ENCODE measurements around the gene HOXA6.

The HOXA6 gene

GRCh38 chr7:27137640-27138315 is 9.8 kb downstream of the HOXA6 start:
- DNase-seq: no peak

GRCh38 chr7:27134392-27134791 is 13.2 kb downstream of the HOXA6 start:
- DNase-seq: no peak

DNA sequence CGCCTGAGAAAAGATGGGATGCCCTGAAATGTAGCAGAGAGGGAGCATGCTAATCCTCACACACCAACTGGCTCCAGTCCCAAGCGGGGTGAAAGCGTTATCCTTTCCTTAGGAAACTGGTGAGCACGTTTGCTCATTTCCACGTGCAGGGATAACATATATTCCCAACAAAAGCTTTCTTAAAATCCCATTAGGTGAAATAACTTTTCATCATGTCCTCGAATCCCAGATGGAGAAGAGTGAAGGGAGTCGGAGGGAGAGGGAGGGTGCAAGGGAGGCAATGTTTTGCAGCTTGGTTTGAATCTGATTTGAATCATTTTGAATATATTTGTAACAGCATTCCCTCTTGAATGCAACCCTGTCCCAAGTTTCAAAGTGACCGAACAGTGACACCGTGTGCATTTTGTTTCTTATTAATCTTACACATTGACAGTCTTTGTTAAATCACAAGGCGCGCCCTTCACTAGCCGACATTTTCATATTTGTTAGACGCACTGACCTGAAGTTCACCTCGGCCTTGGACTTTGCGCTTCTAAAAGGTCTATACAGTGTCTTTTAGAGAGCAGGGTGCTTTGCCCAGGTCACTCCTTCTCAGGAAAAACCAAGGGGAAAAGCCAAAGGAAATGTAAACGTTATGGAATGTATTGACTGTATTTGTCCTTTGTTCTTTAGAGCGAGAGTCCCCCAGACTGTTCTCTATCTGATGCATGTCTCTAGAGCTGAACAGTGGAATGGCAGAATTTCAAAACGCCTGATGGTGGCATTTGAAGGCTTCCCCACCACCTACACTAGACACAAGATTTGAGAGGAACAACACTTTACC is 14.0 kb downstream of the HOXA6 start:
- DNase-seq: no peak

- no peak for DNase-seq
These were observed 14.6 kb downstream of the HOXA6 start for GRCh38 chr7:27132978-27133377.

GRCh38 chr7:27132214-27132613 is 15.4 kb downstream of the HOXA6 start:
- no peak for DNase-seq

DNA sequence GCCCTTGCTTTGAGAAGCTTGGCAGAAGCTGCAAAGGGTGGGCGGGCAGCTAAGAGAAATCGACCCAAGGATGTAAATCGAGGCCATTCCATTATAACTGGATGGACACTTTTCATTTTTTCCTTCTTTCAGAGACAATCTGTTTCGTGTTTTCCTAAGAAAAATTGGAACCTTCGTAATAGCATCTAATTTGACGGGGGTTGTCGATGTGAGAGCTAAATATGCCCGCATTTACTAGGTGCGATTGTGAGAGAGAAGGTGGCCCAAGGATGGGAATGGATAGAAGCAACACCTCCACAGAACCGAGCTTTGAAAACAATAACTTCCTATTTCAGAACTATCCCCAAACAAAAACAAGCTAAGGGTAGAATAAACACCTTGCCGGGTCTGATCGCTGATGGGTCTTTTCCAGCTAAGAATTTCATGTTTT is 16.2 kb downstream of the HOXA6 start:
- DNase-seq: no peak

DNA sequence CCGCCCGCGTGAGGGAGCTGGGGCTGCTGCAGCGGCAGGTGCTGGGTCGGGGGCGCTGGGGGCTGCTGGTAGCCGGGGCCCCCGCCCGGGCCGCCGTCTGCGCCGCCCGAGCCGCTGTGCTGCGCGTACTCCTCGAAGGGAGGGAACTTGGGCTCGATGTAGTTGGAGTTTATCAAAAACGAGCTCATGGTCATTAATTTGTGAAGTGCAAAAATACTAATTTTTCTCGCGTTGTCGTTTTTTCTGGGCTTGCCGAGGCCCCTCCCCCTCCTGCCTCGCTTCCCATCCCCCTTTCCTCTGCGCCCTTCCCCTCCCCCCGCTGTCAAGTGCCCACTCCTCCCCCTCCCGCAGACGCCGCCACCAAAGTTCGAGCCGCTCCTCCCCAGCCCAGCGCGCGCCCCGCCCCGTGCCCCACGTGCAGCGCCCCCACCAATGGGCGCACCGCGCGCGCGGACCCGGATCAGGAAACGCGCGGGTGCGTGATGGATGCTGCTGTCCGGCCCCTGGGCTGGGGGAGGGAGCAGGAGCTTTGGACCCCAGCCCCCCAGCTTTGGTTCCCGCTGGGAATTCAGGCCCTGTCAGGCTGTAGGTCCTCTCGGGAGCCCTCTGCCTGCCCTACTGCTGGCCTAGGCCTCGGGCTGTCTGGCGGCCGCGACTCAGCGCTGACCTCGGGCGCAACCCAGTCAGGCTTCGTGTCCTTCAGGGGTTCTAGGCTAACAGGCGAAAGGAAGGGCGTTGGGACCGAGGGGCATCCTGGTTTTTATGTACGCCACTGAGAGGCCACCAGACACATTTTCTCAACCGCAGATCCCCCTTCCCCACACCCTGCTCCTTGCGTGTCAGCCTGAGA is 16.8 kb downstream of the HOXA6 start, which contains the start of gene HOXA4:
HOXA4 (minus strand) TSS at position 218 of the 850 bp plus-strand sequence; CDS start at position 194, 24 bp downstream.
- peak; percentile 27 for DNase-seq

DNA sequence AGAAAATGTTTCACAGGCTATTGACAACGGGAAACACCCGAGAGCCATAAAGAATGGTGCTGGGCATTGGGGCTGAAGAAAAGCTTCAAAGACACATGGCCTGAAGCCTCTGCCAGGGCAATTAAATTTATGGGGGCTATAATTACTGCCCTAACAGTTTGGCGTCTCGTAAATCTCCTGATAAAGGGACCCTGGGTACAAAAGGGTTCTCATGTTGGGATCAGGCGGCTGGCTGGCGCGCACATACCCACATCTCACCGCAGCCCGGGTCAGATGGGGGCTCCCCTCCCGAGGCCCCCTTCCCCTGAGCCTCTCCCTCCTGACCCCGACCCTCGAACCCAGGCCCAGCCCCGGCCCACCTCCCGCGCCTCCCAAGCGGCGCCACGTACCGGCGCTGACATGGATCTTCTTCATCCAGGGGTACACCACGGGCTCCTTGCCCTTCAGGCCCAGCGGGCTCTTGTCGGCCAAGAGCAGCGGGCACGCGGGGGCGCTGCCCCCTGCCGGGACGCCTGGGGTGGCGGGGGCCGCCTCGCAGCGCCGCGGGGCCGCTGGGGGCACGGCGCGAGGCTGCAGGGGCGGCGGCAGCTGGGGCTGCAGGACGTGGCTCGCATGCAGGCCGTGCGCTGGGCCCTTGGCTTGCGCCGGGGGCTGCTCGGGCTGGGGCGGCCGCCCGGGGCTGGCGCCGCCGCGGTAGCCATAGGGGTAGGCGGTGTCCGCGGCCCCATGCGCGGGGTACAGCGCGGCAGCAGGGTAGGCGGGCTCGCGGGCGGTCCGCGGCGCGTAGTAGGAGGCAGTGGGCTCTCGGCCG is 17.6 kb downstream of the HOXA6 start:
- no peak for DNase-seq

DNA sequence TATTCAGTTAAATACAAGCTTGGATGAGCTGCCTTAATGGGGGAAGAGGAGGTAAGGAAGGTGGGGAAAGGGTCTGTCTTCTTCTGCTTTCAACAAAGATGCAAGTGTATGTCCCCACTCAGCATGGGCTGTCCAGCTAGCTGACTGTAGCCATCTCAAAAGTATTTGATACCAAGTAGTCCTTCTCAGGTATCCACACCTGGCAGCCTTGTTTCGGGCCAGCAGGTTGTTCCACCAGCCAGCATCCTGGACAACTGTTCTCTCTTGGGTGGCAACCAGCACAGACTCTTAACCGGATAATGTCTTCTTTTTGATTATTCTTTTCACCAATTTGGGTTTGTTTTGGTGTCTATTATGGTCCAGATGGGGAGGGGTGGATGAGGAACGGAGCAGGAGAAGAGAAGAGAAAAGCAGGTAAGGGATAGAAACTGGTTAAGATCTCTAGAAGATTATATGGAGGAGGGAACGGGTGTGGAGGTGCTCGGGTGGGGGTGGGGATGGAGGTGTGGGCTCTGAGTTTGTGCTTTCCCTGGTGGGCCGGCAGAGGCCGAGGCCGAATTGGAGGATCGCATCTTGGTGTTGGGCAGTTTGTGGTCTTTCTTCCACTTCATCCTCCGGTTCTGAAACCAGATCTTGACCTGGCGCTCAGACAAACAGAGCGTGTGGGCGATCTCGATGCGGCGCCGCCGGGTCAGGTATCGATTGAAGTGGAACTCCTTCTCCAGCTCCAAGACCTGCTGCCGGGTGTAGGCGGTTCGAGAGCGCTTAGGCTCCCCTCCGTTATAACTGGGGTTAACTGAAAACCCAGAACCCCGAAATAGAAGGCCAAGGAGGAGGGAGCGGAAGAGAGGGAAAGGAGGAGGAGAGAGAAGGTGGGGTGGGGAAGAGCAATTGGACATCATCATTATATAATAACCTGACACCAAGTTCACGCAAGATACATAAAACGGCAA is 18.5 kb downstream of the HOXA6 start:
- DNase-seq: no peak

DNA sequence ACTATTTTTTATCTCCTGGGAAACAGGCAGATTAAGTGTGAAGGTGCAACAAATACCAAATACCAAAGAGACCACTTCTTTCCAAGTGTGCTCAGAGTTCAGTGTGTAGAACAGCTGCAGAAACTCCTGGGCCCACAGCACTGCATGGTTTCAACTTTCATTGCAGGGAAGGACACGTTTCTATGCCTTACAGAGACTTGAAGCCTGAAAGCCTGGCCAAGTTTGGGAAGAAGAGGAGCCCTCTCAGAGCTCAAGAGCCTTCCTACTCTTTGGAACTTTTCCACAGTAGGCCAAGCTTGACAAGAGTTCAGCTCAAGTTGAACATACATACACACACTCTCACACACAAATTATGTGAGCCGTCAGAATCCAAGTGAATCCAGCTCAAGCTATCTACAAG is 19.5 kb downstream of the HOXA6 start:
- DNase-seq: no peak

- no peak for DNase-seq
These were observed 20.8 kb downstream of the HOXA6 start for GRCh38 chr7:27126596-27127327.

GRCh38 chr7:27125986-27126394 is 21.6 kb downstream of the HOXA6 start:
- DNase-seq: no peak

- no peak for DNase-seq
These were observed 22.5 kb downstream of the HOXA6 start for GRCh38 chr7:27124902-27125689.

GRCh38 chr7:27124096-27124901 is 23.3 kb downstream of the HOXA6 start:
- peak; percentile 24 for DNase-seq

DNA sequence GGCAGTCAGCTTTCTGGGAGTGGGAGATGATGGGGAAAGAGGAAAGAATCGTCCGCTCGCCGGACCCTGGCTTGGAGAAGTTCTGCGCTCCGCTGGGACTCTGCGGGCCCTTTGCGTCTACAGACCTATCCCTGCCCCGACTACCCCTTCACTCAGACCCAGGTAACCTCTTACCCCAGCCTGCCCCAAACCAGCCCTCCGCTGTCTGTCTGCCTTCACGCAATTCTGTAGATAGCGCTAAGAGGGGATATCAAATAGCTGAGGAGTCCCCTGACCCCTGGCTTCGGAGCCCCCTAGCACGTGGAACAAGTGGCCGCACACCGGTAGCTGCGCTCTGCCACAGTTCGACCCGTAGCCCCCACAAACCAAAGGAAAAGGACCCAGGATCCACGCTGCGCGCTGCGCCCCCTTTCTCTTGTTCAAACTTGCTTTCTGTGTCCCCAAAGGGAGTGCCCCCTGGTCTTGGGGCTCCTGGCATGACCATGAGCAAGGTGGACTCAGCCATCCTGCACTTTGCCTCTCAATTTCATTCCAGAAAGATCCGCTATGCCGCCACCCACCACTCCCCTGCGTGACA is 24.0 kb downstream of the HOXA6 start:
- no peak for DNase-seq

GRCh38 chr7:27123007-27123476 is 24.5 kb downstream of the HOXA6 start:
- DNase-seq: no peak

DNA sequence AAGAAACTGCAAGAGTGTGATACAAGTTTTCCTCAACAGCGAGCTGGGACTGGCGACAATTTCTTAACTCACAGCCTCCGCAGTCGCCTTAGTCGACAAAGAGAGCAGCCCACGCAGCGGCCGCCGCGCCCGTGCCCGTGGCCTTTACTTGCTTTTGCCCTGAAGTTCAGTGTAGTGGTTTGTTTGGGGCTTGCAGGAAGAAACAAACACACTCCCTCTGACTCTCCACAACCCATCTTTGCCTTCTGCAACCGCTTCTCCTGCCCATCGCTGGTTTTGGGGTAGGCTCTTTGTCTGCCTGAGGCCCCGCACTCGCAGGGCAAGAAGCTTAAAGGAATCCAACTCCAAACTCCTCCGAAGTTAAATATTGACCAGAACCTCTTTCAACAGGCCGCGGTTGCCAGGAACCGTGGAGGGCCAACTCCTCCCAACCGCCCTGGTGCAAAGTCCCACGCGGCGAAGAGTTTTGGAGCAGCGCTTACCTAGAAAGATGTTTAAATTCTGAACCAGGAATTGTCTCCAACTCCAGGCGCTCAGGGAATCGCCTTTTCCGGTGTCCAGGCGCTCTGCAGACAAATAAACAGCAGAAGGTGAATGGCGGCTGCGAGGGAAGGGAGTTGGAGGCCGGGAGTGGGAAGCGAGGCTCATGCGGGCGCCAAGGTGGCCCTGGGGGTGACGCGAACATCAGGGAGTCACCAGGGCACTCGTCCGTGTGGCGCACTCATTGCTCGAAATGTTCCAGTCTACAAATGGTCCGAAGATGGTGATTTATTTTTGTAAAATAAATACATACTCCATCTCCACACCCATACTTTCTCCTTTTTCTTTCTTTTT is 25.3 kb downstream of the HOXA6 start:
- no peak for DNase-seq

Measured in fibroblast of skin of scalp (primary cell).